ENCODE results near the gene CABP7. TPM values are rescaled to one million over a fixed set of nuclear protein-coding genes. Genes with fewer than 3 reads are reported as not detected.

CABP7 gene
- total and polyA plus RNA-seq, 2 experiments from 2014 or later: 0.06 to 0.24 TPM

GRCh38 chr22:29765905-29766631 is 46.3 kb downstream of the CABP7 start:
- DNase-seq (ENCODE audit: low spot score): no peak
- Histone ChIP-seq H2AFZ (peak overlapping the region; percentile 80), H3K4me2 (peak overlapping the region; percentile 99), H3K9me2 (ENCODE audit: insufficient read depth) (no peaks in the 10 kb centered on the region), H3K36me3 (ENCODE audit: insufficient read depth) (no peaks in the 10 kb centered on the region), H4K20me1 (replicated peaks; ENCODE audit: insufficient read depth) (peaks cover 4% of the 10 kb centered on the region), H3K27ac (ENCODE audit: low read depth) (peak overlapping the region; percentile 75; the same call in 1 of the 2 replicates), H3F3A (replicated peaks; ENCODE audit: low read depth) (peaks cover 4% of the 10 kb centered on the region; the same call in 1 of the 2 replicates), H3K4me1 (ENCODE audit: insufficient read depth) (peaks cover 11% of the 10 kb centered on the region), H3K79me2 (replicated peaks; ENCODE audit: insufficient read depth) (peaks cover 24% of the 10 kb centered on the region), H3K4me3 (peak overlapping the region; percentile 82), H3K27me3 (ENCODE audit: insufficient read depth) (no peaks in the 10 kb centered on the region)
- Mint-ChIP-seq H3K36me3 (ENCODE audit: low read depth) (peaks cover 27% of the 10 kb centered on the region), H3K4me3 (peak overlapping the region; percentile 100), H3K9me3 (no peaks in the 10 kb centered on the region), H3K27ac (peak overlapping the region; percentile 93; the same call in 1 of the 2 replicates), H3K4me1 (peaks cover 15% of the 10 kb centered on the region), H3K27me3 (ENCODE audit: insufficient read depth, low read depth, poor library complexity) (peaks cover 9% of the 10 kb centered on the region)
- ATAC-seq: peak; percentile 29
- TF ChIP-seq EZH2phosphoT487 (IDR thresholded peaks at IDR 0.05; ENCODE audit: unreplicated experiment) (no peak), CTCF (conservative IDR thresholded peaks at IDR 0.05; ENCODE audit: low read depth in 2 of 2) (no peak), NANOG (IDR thresholded peaks at IDR 0.05; ENCODE audit: borderline replicate concordance) (no peak), STAT1 (IDR thresholded peaks at IDR 0.05; ENCODE audit: unreplicated experiment) (no peak), ZNF114 (CRISPR knock-in tag; IDR thresholded peaks at IDR 0.05) (no peak), ZNF462 (CRISPR knock-in tag; IDR thresholded peaks at IDR 0.05) (no peak)
